NCI-H69 (cell line): Measurements from ENCODE around the gene CTAGE8.
"Not testable (repeated sequence)": the region's sequence is repeated elsewhere in the genome, so short reads cannot be mapped to it uniquely, and the experiment has no call there.

ENCODE experiments used
- DNase-seq: peaks from one replicate; lab custom pipeline; 2025; lab: John Stamatoyannopoulos, UW

The CTAGE8 gene

DNA sequence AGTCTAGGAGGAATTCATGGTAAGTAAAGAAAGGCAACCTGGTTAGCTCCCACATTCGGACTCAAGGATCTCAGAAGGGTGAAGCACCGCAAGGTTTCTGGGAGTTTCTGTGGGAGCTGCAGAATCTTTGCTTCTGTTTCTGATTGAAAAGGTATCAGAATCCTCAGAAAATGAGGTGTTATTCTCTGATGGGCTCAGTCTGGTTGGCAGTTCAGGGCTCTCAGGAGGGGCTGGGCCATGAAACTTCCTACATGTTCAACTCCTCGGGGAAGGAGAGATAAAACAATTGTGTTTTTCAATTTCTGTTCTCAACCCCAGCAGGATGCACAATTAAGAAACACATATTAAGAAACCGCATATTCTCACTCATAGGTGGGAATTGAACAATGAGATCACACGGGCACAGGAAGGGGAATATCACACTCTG lies 13.6 kb downstream of the CTAGE8 start:
- no peak for DNase-seq

DNA sequence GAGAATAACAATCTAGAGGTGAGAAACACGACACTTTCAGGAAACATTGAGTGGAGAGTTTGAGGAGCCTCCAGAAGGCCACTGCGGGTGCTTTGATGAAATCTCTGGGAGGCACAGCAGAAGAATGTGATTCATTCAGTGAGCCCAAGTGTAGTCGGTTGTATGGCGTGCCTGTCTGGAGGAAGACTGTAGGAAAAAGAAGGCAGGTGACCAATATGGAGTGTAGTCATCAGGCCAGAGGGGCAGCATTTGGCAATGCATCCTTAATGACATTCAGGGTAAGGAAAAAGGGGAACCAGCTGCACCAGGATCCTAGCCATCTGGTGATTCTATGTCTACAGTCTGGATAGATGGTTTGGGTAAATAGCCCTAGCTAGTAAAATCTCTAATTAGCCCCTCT lies 16.8 kb downstream of the CTAGE8 start:
- not testable (repeated sequence) for DNase-seq

DNA sequence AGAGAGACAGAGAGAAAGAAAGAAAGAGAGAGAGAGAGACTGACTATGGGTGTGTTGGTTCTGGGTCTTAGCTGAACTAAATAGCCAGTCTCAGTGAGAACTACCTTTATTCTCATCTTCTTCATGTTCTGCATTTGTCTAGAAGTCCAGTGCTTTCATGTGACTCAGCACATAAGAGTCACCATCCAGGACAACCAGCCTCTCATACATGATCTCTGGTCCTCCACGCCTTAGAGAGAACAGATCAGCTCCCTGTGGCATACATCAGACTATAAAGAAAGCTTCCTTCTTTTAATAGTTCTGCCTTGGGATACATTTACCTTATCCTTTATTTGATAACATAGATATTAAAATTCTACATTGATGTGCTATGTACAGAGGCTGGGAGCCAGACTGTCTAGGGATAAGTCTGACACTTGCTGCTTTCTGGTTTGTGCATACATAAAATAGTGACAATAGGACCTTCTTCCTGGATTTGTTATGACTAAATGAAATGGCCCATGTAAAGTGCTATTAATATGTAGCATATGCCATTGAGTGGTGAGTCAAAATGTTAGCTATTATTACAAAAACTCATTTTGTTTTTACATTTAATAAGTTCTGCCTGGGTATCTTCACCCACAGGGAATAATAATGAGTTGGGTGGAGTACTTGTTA lies 21.3 kb downstream of the CTAGE8 start:
- DNase-seq = not testable (repeated sequence)

DNA sequence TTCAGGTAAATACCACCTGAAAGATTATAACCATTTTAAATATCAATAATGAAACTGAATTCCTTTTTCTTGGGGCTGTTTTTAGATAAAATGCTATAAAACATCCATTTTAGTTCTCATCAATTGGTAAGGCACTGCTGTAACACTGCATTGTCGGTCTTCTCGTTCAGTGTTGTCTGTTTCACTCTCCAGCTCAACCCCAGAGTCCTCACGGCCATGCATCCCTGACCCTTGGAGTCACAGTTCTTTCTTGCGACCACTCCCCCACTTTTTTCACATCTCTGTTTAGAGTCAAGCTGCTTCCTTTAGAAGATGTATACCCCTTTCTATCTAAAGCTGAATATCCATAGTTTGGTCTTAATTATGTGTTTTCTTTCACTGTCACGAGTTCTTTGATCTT lies 22.1 kb downstream of the CTAGE8 start:
- not testable (repeated sequence) for DNase-seq

DNA sequence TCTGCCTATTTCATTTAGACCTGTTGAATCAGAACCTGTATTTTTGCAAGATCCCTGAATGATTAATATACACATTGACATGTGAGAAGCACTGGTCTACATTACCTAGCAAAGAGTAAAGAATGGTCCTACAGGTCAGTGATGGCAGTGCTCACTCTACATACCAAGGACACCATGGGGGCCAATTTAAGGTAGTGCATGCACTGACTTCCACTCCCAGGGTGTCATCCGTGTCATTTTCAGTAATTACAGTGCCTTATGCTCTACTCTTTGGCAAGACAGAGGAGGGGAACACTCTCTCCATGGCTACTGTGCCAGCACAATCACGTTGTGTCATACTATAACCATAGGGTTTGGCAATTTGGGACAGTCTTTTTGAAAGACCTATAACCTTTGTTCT lies 23.7 kb downstream of the CTAGE8 start:
- DNase-seq = not testable (repeated sequence)

DNA sequence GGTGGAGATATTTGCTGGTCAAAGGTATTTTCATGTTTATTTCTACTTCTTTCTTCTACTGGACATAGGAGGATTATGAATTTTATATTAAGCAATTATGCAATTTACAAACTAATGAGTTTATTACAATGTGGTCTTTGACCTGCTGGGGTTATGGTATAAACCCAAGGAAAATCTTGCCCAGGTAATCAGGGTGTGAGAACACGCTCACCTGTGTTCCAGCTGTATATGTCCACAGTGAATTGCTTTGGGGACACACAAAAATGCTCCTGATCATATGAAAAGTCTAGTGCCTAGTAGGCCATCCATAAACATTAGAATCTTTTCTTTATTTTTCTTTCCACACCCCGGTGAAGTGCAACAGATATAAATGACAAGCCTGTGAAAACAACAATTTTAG lies 29.7 kb downstream of the CTAGE8 start, which contains the start of gene OR2A42:
Gene OR2A42, minus strand, starts transcription at position 241 of the 400 bp plus-strand sequence. CDS start 6,762 bp downstream, outside the sequence.
- DNase-seq = not testable (repeated sequence)

DNA sequence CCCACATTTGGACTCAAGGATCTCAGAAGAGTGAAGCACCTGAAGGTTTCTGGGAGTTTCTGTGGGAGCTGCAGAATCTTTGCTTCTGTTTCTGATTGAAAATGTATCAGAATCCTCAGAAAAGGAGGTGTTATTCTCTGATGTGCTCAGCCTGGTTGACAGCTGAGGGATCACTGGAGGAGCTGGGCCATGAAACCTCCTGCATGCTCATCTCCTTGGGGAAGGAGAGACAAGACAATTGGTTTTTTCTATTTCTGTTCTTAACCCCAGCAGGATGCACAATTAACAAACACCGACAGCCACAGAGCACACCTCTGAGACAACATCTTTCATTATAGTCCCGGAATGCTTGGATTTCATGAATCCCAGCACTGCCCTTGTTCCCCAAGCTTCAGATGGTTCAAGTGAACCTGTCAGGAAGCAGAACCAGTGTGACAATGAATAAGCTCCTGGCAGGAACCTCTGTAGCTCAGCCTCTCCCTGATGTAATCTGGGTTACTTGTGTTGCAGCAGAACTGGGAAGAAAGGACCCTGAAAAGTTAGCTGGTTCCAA lies 30.5 kb downstream of the CTAGE8 start:
- not testable (repeated sequence) for DNase-seq

DNA sequence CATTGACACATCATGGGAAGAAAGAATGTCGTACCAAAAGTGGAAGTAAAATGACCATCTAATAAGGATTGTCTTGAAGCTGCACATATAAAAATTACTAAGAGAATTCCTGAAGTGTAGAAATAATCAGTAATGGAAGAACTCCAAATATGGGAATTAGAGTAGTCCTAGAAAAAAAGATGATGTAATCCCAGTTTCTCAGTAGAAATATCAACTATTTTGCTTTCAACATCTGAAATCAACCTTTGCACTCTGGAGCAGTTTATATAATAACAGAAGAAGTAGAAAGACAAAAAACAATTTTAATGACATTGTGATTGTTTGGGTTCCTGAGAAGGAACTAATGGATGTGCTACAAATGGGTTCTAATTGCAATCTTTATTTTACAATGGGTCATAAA lies 36.0 kb downstream of the CTAGE8 start:
- DNase-seq = not testable (repeated sequence)

DNA sequence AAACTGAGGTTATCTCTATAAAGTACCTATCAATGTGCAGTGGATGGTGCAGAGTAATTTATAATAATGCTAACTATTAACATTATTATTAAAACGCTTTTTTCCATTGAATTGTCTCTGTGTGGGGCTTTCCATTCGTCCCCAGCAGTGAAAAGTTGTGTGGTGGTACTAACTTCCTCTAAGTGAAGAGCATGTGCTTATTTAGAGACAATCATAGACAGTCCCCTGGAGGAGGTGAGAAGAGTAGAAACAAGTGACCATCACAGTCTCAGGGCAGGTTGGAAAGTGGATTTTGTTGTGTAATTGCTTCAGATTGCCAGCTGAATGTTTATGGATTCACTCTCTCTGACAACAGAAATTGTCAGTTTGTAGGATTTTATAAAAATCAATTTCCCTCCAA lies 38.1 kb downstream of the CTAGE8 start:
- not testable (repeated sequence) for DNase-seq

DNA sequence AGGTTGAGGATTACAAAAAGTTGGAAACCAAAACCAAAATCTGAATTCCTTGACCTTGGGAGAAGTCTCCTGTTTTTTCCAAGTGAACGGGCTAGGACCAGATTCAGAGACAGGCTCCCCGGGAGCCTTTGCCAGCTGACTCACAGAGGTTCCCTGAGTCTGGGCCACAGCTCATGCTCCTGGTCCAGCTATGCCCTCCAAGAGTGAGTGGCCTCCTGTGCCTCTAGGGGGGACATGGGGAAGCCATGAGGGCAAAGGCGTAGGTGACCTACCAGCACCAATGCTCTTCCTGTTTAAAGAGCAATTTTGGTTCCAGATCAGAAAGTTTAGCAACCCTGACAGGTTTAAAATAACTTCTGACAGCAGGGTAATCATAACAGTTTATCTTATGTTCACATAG lies 40.3 kb downstream of the CTAGE8 start:
- DNase-seq = not testable (repeated sequence)

DNA sequence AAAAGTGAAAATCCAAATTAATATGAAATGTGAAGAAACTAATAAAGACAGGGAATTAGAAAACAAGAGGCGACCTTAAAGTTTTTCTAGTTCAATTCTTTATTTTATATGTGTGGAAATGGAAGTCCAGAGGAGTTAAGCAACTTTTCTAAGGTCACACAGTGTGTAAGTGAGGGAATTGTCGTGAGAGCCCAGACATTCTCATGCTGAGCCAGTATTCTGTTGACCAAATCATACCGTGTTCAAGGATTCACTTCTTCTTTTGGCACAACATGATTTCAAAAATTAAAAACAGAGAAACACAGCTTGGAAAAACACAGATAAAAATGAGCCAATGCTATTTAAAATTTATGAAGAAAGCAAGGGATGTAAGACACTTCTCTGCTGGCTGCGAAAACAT lies 42.2 kb downstream of the CTAGE8 start:
- not testable (repeated sequence) for DNase-seq

DNA sequence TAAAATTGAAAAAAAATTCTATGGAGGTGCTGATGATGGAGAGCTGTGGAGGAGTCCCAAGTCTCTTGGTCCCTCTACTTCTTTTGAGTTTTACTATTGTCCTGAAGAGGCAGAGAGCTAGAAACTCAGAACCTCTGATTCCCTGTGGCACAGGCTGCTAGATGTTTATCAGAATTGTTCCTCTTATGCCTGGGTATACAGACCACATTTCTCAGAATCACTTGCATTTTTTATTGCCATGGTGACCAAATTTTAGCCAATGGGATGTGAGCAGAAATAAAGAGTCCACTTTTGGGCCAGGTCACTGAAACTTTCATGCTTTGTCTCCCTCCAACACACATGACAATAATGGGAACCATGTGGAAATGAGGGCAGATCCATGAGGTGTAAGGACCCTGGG lies 45.4 kb downstream of the CTAGE8 start:
- not testable (repeated sequence) for DNase-seq

DNA sequence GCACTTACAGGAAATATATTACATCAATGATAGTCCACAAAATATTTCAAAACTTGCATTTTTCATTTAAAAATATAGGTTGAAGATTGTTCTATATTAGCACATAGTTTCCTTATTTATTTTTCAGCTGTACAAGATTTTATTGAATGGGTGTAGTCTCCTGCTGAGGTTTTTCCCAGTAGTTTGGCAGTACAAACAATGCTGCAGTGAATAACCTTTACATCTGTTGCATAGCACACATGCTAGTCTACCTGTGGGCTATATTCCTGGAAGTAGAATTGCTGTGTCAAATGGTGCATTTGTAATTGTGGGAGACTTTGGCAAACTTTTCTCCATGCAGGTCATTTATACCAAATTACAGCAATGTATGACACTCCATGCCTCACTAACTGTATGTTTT lies 48.6 kb downstream of the CTAGE8 start:
- DNase-seq = not testable (repeated sequence)

DNA sequence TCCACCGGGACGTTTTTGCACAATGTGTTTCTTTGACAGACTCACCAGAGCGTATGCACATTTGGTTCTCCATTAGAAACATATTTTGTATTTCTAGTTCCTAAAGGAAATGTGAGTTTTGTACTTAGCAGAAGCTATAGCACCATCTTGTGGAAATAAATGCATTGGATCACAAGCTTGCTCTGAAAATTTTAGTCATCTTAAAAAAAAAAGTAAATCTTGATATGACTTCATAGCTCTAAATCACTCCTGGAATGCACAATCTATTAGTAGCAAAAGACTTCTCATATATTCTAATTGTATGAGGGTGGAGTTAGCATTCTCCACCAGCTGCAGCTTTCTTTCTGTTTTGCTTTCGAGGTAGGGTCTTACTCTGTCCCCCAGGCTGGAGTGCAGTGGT lies 49.9 kb downstream of the CTAGE8 start:
- not testable (repeated sequence) for DNase-seq

DNA sequence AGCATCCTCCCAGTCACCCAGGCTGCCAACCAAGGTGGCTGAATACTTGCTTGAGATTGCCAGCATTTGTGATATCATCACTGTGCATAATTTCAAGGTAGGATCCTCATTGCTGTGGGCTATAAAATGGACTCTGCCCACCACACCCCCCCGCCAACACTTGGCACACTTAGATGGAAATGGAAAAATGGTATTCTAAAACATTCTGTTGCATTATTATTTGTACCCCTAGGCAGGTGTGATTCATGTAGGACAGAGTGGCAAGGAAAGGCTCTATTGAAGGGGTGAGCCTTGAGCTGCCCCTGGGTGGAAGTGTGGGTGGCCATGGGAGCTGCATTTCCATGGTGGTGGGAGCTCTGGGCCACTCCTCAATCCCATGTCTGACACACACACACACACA lies 50.5 kb downstream of the CTAGE8 start:
- DNase-seq = not testable (repeated sequence)

DNA sequence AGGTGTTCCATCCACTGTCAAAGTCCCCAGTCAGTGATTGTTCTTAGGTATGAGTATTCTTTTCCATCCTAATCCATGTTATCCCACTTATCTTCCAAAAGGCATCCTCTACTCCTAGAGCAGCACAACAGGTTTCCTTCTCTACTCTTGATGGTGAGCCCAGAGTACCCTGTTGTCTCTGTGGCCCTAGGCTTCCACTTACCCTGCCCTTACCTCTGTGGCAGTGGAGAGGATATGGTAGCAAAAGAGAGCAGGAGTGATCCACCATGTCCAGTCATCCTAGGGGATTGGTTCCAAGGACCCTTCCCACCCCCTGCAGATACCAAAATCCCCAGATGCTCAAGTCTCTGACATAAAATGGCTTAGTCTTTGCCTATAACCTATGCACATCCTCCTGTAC lies 51.9 kb downstream of the CTAGE8 start:
- not testable (repeated sequence) for DNase-seq
